ENCODE data around the gene LIN54.
"Not testable (repeated sequence)": the region's sequence is repeated elsewhere in the genome, so short reads cannot be mapped to it uniquely, and the experiment has no call there.

Gene LIN54

DNA sequence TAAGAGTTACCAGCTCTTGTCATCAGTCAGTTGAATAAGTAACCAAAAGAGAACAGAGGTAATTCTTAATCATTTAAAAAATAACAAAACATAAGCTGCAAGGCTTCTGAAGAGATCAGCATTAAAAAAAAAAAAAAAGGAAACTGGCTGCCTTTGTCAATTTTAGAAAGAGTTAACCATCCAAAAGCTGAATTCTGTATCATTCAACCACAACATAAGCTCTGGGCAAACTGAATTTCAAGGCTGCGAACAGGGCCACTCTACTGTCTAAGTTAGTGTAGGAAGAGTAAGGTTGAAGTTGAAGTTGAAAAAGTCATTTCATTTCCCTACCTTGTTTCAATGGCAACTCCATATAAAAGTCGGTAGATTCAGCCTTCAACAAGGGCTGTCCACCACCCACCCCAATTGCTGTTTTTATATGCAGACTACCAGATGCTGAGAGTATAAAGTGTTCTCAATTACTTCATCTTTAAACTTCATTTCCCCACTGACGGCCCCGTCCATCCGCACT, 1.1 kb upstream of the LIN54 start:
- no peak for DNase-seq

DNA sequence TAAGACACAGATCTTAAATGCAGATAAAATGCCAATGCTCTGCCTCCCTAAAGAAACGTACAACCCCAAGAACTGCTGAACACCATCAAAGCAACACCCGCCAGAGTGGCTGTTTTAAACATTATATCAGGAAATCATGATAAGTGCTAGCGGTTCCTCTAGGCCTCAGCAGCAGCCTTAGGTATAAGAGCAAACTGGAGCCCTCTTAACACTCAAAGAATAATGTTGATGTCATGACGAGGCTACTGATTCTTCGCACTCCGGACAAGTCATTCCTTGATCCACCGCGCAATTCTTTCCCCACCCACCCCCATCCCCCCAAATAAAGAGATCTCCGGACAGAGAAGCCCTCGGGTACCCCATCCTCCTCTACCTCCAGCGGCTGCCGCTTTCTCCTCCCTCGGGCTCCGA, 507 bp downstream of the LIN54 start:
- no peak for DNase-seq

- no peak for DNase-seq
These were observed 1.1 kb downstream of the LIN54 start for GRCh38 chr4:83009529-83009928.

DNA sequence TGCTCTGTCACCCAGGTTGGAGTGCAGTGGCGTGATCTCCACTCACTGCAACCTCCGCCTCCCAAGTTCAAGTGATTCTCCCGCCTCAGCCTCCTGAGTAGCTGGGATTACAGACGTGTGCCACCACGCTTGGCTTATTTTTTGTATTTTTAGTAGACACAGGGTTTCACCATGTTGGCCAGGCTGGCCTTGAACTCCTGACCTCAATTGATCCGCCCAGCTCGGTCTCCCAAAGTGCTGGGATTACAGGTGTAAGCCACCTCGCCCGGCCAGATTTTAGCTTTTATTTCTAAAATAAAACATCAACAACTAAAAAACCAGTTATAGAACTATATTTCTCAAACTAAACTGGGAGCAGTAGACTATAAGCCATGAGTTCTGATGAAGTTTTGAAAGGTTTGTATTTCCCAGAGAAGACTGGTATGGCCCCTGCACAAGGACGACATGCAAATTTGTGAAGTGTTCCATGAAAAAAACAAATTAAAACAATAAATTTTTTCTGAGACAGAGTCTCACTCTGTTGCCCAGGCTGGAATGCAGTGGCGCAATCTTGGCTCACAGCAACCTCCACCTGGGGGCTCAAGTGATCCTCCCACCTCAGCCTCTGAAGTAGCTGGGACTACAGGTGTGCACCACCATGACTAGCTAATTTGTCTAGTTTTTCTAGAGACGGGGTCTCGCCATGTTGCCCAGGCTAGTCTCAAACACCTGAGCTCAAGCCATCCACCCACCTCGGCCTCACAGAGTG, 7.4 kb downstream of the LIN54 start:
- not testable (repeated sequence) for DNase-seq

DNA sequence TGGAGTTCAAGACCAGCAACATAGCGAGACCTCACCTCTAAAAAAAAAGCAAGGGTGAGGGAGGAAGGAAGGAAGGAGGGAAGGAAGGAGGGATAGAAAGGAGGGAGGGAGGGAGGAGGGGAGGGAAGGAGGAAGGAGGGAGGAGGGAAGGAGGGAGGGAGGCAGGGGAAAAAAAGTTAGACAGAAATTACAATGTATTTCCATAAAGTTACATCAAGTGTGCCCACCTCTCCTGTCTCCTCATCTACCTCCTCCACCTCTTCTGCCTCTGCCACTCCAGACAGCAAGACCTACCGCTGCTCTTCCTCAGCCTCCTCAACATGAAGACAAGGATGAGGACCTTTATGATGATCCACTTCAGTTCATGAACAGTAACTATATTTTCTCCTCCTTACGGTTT, 8.3 kb downstream of the LIN54 start:
- no peak for DNase-seq

- DNase-seq: no peak
These were observed 11.7 kb downstream of the LIN54 start for GRCh38 chr4:82998898-82999297.

- DNase-seq: no peak
These were observed 15.8 kb downstream of the LIN54 start for GRCh38 chr4:82994834-82995233.

DNA sequence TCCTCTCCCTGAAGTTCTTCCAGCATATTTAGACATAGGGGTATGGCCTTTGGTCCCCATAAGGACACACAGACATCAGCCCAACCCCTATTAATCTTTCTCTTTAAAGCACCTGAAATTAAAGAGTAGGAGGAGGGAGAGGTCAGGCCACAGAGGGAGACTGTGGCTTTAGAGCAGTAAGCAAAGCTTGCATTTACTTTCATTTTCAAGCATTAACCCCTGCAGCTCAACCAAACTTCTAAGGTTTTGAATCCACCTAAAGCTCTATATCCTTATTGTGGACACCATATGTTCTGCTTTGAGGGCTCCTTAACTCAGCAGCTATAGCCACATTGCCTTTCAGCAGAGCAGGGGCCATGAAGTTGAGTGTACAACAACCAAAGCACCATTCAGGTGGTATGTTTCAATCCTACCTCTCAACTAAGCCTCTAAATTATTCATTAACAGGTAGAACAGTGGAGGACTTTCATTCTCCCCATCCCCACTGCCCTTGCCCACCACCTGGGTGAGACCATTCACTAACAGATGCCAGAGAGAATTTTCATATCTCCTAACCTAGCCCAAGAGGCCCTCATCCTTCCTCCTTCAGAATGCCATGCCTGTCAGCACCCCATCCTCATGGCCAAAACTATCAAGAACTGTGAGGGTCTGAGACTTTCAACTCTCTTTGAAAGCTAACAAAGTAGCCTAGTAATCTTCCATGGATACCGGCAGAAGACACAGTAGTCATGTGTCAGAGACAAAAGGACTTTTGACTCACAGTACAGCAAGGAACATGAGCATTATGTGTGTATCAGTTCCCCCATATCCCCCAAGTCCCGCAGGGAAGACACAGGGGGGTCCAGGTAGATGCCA, 20.8 kb downstream of the LIN54 start:
- DNase-seq: no peak

DNA sequence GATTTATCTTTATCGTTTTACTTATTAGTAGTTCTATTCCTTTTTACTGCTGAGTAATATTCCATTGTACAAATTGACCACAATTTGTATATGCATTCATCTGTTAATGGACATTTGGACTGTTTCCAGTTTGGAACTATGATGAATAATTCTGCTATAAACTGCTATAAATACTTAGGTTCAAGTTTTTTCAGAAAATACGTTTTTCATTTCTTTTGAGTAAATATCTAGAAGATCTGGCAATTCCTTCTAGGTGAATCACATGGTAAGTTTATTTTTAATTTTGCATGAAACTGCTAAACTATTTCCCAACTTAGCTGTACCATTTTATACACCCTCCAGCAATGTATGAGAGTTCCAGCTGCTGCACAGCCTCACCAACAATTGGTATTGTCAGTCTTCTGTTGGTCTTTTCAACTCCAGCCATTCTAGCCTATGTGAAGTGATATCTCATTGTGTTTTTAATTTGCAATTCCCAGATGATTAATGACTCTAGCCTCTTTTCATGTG, 22.2 kb downstream of the LIN54 start:
- no peak for DNase-seq

DNA sequence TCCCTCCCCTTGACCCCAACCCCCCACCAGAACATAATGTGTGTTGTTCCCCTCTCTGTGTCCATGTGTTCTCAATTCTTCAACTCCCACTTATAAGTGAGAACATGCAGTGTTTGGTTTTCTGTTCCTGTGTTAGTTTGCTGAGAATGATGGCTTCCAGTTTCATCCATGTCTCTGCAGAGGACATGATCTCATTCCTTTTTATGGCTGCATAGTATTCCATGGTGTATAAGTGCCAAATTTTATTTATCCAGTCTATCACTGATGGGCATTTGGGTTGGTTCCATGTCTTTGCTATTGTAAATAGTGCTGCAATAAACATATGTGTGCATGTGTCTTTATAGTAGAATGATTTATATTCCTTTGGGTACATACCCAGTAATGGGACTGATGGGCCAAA, 23.1 kb downstream of the LIN54 start:
- not testable (repeated sequence) for DNase-seq

- peak; percentile 18 for DNase-seq
These were observed 26.2 kb downstream of the LIN54 start for GRCh38 chr4:82984459-82984858.

DNA sequence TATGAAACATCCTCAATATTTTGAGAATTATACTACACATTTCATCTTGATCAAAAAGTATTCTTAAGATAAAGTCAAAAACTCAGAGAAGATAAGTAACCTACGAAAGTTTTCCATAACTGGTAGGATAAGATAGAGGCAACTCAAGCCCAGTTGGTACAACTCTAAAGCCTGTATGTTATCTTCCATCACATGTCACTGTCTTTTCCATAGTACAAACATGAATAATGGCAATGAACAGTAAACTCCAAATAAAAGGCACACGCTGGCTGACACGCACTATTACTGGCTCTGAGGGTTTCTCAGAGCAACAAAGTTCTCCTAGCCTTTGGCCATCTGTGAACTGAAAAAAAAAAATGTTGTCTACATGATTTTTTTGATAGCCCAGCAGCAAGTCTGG, 27.2 kb downstream of the LIN54 start:
- no peak for DNase-seq

GRCh38 chr4:82981138-82981537, 29.5 kb downstream of the LIN54 start:
- no peak for DNase-seq

- no peak for DNase-seq
These were observed 34.8 kb downstream of the LIN54 start for GRCh38 chr4:82975792-82976191.

GRCh38 chr4:82969414-82969813, 41.2 kb downstream of the LIN54 start:
- no peak for DNase-seq

GRCh38 chr4:82968972-82969371, 41.7 kb downstream of the LIN54 start:
- no peak for DNase-seq

DNA sequence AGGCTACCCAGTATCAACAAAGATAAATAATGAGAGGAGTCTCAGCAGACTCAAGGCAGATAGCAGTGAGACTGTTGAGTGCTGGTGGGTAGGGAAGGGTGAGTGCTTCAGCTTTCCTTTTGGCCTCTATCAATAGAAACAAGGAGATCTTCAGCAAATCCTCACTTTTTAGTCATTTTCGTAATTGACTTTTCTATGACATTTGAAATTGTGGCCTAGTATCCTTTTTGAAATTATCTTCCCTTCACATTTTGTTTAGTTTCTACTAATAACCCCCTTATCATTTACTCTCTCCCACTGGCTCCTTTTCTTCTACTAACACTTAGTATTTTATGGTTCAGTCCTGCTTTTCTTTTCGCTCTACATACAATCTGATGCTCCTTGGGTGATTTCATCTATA, 44.9 kb downstream of the LIN54 start:
- DNase-seq: no peak

- DNase-seq: no peak
These were observed 53.6 kb downstream of the LIN54 start for GRCh38 chr4:82957045-82957444.

- no peak for DNase-seq
These were observed 56.4 kb downstream of the LIN54 start for GRCh38 chr4:82954212-82954611.

GRCh38 chr4:82951196-82951595, 59.4 kb downstream of the LIN54 start:
- no peak for DNase-seq

DNA sequence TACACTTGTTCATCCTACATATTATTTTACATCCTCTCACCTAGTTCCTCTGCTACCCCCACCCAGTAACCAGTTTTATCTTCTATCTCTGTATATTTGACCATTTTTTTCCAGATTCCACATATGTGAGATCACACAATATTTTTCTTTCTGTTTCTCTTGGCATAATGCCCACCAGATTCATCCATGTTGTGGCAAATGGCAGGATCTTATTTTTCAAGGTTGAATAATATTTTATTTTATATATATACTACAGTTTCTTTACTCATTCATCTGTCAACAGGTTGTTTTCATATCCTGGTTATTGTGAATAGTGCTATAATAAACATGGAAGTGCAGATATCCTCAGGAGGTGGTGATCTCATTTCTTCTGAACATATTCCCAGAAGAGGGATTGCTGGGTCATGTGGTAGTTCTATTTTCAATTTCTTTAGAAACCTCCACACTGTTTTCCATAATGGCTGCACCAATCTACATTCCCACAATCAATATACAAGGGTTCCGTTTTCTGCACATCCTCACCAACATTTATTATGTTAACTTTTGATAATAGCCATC, 61.9 kb downstream of the LIN54 start:
- DNase-seq: no peak

DNA sequence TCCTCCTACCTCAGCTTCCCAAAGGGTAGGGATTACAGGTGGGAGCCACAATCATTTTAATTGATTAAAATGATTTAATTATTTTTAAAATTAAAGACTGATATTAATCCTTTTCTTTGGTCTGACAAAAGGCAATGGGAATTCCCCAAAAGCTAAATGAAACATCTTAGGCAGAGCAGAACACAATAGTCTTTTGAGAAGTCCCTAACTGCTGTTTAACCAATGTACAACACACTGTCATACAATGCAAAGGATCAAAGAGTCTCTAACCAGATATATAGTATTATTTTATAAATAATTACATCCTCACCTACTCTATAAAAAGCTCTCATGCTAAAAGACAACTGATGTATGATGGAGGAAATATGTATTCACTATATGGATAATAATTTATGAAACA, 63.1 kb downstream of the LIN54 start:
- DNase-seq: no peak

GRCh38 chr4:82939414-82939813, 71.2 kb downstream of the LIN54 start:
- no peak for DNase-seq

- DNase-seq: no peak
These were observed 76.2 kb downstream of the LIN54 start for GRCh38 chr4:82934441-82934840.

Data from right hindlimb (tissue), 1 donor.